CD4-positive, alpha-beta T cell (primary cell): ENCODE measurements around the gene MUCL1. TPM values are rescaled to one million over a fixed set of nuclear protein-coding genes. Genes with fewer than 3 reads are reported as not detected.
"Not testable (repeated sequence)": the region's sequence is repeated elsewhere in the genome, so short reads cannot be mapped to it uniquely, and the experiment has no call there.

Source experiments
- ATAC-seq: fragments of 200-7000 bp; cut with Tn5 transposase; one replicate; pipeline ENCODE4 v1.10.0; 2022; ENCODE audit warnings: mild to moderate bottlenecking; ENCODE audit not compliant: poor library complexity
- CTCF ChIA-PET: fragments of 350-600 bp; sonication (Branson Sonifier 250); formaldehyde crosslinking; loops from one replicate; lab custom pipeline; 2021; ENCODE audit warnings: antibody characterized with exemption, inconsistent platforms; lab: Charles Lee
- POLR2A ChIA-PET: fragments of 350-600 bp; sonication (Branson Sonifier 250); formaldehyde crosslinking; loops from one replicate; lab custom pipeline; 2021; ENCODE audit warnings: antibody characterized with exemption, inconsistent platforms; lab: Charles Lee
- DNase-seq, 14 experiments: peaks; one replicate each; pipeline ENCODE4 v3.0.0-alpha.2; 2013 to 2020; ENCODE audit warnings: mixed read lengths in 2 of 14
- H3K27ac ChIP-seq, 2 donors: one replicate each; pipeline versions ENCODE4 v1.5.1 to v1.7.0; 2013; ENCODE audit warnings: low read length in 2 of 2, low read depth in 1 of 2, mild to moderate bottlenecking in 1 of 2
- H3K27me3 ChIP-seq, 2 experiments: 1 replicate in 1 of 2; 2 replicates in 1 of 2; pipeline versions ENCODE4 v1.6.1 to v1.7.0; 2013; ENCODE audit warnings: low read length in 2 of 2, control low read depth in 1 of 2, mild to moderate bottlenecking in 1 of 2, moderate library complexity in 1 of 2; ENCODE audit not compliant: insufficient read depth in 2 of 2, control insufficient read depth in 1 of 2
- H3K36me3 ChIP-seq: one replicate; pipeline ENCODE4 v1.6.1; 2013; ENCODE audit warnings: low read length, control low read depth; ENCODE audit not compliant: insufficient read depth
- H3K4me1 ChIP-seq: one replicate; pipeline ENCODE4 v1.6.1; 2013; ENCODE audit warnings: low read length, control low read depth; ENCODE audit not compliant: insufficient read depth
- H3K4me3 ChIP-seq: one replicate; pipeline ENCODE4 v1.5.1; 2013; ENCODE audit warnings: mild to moderate bottlenecking, low read length, moderate library complexity
- H3K9me3 ChIP-seq, 2 experiments: 1 replicate in 1 of 2; 2 replicates in 1 of 2; pipeline versions ENCODE4 v1.6.1 to v1.7.0; 2013; ENCODE audit warnings: low read length in 2 of 2, mild to moderate bottlenecking in 2 of 2, control low read depth in 1 of 2, moderate library complexity in 1 of 2; ENCODE audit not compliant: control insufficient read depth in 1 of 2, insufficient read depth in 1 of 2
- H3K27ac Mint-ChIP-seq: one replicate; pipeline ENCODE4 v1.8.0; 2020; ENCODE audit warnings: mixed read lengths
- H3K27me3 Mint-ChIP-seq: one replicate; pipeline ENCODE4 v1.8.0; 2021; ENCODE audit warnings: mixed read lengths
- H3K36me3 Mint-ChIP-seq: one replicate; pipeline ENCODE4 v1.8.0; 2021; ENCODE audit warnings: low read depth, mixed read lengths
- H3K4me1 Mint-ChIP-seq: one replicate; pipeline ENCODE4 v1.8.0; 2021; ENCODE audit warnings: low read depth, mixed read lengths
- H3K4me3 Mint-ChIP-seq: one replicate; pipeline ENCODE4 v1.8.0; 2020; ENCODE audit warnings: mild to moderate bottlenecking, mixed read lengths
- H3K9me3 Mint-ChIP-seq: one replicate; pipeline ENCODE4 v1.8.0; 2020; ENCODE audit warnings: mixed read lengths
- intact Hi-C, 2 experiments: fragments of 100-400 bp; cut with DNase I in 1 of 2; cut with micrococcal nuclease in 1 of 2; formaldehyde crosslinking; loops; one replicate each; pipeline versions ENCODE4 v1.15.1 to v1.9.0; 2023 to 2025; cut with DNase I, micrococcal nuclease
- total RNA-seq, 174 experiments: library from RNA in 2 of 174; stranded (reverse) in 2 of 174; gene quantifications; one replicate each; pipeline ENCODE4 v1.2.3 and lab custom pipeline; 2021 to 2026
- TF ChIP-seq, protein P1 (sequence below): fragments of 200-600 bp; IDR thresholded peaks from one replicate; pipeline ENCODE4 v1.8.0; 2022; ENCODE audit warnings: antibody characterized with exemption, mild to moderate bottlenecking

The MUCL1 gene
- total RNA-seq, 2 experiments from 2014 or later = not detected

GRCh38 chr12:54882079-54882478 lies 27.8 kb downstream of the MUCL1 start:
- H3K36me3 ChIP-seq = no peaks in the 10 kb centered on the region
- H3K27me3 ChIP-seq = no peaks in the 10 kb centered on the region
- H3K27ac ChIP-seq = no peak overlapping the region
- TF ChIP-seq, protein P1, sequence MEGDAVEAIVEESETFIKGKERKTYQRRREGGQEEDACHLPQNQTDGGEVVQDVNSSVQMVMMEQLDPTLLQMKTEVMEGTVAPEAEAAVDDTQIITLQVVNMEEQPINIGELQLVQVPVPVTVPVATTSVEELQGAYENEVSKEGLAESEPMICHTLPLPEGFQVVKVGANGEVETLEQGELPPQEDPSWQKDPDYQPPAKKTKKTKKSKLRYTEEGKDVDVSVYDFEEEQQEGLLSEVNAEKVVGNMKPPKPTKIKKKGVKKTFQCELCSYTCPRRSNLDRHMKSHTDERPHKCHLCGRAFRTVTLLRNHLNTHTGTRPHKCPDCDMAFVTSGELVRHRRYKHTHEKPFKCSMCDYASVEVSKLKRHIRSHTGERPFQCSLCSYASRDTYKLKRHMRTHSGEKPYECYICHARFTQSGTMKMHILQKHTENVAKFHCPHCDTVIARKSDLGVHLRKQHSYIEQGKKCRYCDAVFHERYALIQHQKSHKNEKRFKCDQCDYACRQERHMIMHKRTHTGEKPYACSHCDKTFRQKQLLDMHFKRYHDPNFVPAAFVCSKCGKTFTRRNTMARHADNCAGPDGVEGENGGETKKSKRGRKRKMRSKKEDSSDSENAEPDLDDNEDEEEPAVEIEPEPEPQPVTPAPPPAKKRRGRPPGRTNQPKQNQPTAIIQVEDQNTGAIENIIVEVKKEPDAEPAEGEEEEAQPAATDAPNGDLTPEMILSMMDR = no peak
- POLR2A ChIA-PET = no interaction called here
- no peaks in the 10 kb centered on the region for H3K27me3 Mint-ChIP-seq
- peak in 3 of 14 experiments; percentile 1 to 23 (median 16) for DNase-seq
- H3K9me3 Mint-ChIP-seq = no peaks in the 10 kb centered on the region
- no peak overlapping the region for H3K27ac Mint-ChIP-seq
- no peak overlapping the region for H3K4me3 Mint-ChIP-seq
- no peak for ATAC-seq
- intact Hi-C loops = no loop called here
- H3K4me1 Mint-ChIP-seq = no peaks in the 10 kb centered on the region
- no peaks in the 10 kb centered on the region for H3K9me3 ChIP-seq
- H3K4me3 ChIP-seq = no peak overlapping the region
- CTCF ChIA-PET = interaction anchor here (1.4 kb wide), 2 partner anchors 11 to 133 kb away, joined by 3 read pairs; no protein-coding TSS in a partner anchor
- no peaks in the 10 kb centered on the region for H3K4me1 ChIP-seq
- no peaks in the 10 kb centered on the region for H3K36me3 Mint-ChIP-seq

- ChIA-PET POLR2A (interaction anchor here (0.6 kb wide), 1 partner anchor 20 kb away, joined by 4 read pairs; no protein-coding TSS in a partner anchor), CTCF (interaction anchor here (1.4 kb wide), 2 partner anchors 10 to 133 kb away, joined by 3 read pairs; no protein-coding TSS in a partner anchor)
- H3K9me3 ChIP-seq, H3K27ac Mint-ChIP-seq, H3K27me3 Mint-ChIP-seq, H3K4me3 Mint-ChIP-seq, intact Hi-C loops, H3K27me3 ChIP-seq, H3K4me3 ChIP-seq, H3K36me3 Mint-ChIP-seq, ATAC-seq, H3K4me1 ChIP-seq, H3K9me3 Mint-ChIP-seq, H3K27ac ChIP-seq, H3K36me3 ChIP-seq, H3K4me1 Mint-ChIP-seq, DNase-seq: not testable (repeated sequence)
These were observed 28.3 kb downstream of the MUCL1 start for GRCh38 chr12:54882597-54882996.

DNA sequence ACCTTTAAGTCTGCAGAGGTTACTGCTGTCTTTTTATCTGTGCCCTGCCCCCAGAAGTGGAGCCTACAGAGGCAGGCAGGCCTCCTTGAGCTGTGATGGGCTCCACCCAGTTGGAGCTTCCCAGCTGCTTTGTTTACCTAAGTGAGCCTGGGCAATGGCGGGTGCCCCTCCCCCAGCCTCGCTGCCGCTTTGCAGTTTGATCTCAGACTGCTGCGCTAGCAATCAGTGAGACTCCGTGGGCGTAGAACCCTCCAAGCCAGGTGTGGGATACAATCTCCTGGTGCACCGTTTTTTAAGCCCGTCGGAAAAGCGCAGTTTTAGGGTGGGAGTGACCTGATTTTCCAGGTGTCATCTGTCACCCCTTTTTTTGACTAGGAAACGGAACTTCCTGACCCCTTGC lies 34.1 kb downstream of the MUCL1 start:
- H3K27ac Mint-ChIP-seq, H3K36me3 Mint-ChIP-seq, CTCF ChIA-PET, H3K4me3 ChIP-seq, H3K4me3 Mint-ChIP-seq, POLR2A ChIA-PET, H3K27me3 ChIP-seq, H3K4me1 Mint-ChIP-seq, H3K27ac ChIP-seq, H3K9me3 ChIP-seq, H3K4me1 ChIP-seq, intact Hi-C loops, H3K27me3 Mint-ChIP-seq, H3K9me3 Mint-ChIP-seq, ATAC-seq, H3K36me3 ChIP-seq: not testable (repeated sequence)
- DNase-seq = peak in 2 of 14 experiments; percentile 0 to 27

DNA sequence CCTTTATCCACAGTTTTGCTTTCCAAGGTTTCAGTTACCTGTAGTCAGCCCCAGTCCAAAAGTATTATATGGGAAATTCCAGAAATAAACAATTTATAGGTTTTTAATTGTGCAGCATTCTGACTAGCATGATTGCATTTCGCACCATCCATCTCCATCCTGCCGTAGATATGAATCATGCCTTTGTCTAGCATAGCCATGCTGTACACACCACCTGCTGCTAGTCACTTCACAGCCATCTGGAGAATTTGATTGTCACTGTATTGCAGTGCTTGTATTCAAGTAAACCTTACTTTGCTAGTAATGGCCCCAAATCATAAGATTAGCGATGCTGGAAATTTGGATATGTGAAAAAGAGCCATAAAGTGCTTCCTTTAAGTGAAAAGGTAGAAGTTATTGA lies 36.0 kb downstream of the MUCL1 start:
- ChIA-PET CTCF (interaction anchor here (0.5 kb wide), 1 partner anchor 23 kb away, joined by 3 read pairs; no protein-coding TSS in a partner anchor), POLR2A (no interaction called here)
- H3K9me3 Mint-ChIP-seq = no peaks in the 10 kb centered on the region
- no peaks in the 10 kb centered on the region for H3K36me3 ChIP-seq
- no peaks in the 10 kb centered on the region for H3K27me3 Mint-ChIP-seq
- H3K9me3 ChIP-seq = no peaks in the 10 kb centered on the region
- H3K27ac Mint-ChIP-seq = no peak overlapping the region
- no peaks in the 10 kb centered on the region for H3K4me1 ChIP-seq
- H3K4me3 ChIP-seq = no peak overlapping the region
- no peak overlapping the region for H3K27ac ChIP-seq
- intact Hi-C loops = no loop called here
- no peak overlapping the region for H3K4me3 Mint-ChIP-seq
- DNase-seq = no peak
- no peak for ATAC-seq
- H3K27me3 ChIP-seq = no peaks in the 10 kb centered on the region
- TF ChIP-seq, protein P1 = no peak
- H3K36me3 Mint-ChIP-seq = no peaks in the 10 kb centered on the region
- no peaks in the 10 kb centered on the region for H3K4me1 Mint-ChIP-seq
